Measurements from ENCODE around the gene ALPL. TPM values are rescaled to one million over a fixed set of nuclear protein-coding genes. Genes with fewer than 3 reads are reported as not detected.

Gene ALPL
- polyA plus RNA-seq, 1 donor, result 3.1 TPM

DNA sequence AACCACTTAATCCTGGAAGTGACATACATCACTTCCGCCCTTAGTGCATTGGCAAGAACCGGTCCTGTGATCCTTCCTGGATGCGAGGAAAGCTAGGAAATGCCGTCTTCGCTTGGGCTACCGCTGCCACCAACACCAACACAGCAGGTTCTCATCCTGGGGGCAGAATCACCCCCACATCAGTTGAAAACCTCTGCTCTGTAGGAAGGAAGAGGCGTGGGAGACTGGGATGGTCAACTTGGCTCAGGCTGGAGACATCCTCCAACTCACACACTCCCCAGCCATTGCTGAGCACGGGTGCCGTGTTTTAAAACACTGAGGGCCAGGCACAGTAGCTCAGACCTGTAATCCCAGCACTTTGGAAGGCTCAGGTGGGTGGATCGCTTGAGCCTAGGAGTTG, 74.9 kb downstream of the ALPL start:
- DNase-seq, result no peak

DNA sequence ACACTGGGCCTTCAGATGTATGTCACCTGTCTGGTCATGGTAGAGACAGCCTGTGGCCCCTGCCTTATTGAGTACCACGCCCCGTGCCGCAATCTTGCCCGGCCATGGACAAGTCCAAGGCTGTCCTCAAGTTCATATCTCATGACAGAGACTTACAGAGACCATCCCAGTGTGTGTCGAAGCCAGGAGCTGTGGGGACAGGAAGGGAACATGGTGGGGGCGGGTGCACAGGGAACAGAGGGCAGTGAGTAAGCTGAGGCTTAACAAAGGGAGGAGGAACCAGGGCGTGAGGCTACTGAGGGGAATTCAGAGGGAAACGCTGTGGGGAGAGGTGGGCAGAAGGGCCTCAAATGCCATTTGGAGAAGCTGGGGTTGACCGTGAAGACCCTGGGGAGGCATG, 75.8 kb downstream of the ALPL start:
- no peak for DNase-seq

DNA sequence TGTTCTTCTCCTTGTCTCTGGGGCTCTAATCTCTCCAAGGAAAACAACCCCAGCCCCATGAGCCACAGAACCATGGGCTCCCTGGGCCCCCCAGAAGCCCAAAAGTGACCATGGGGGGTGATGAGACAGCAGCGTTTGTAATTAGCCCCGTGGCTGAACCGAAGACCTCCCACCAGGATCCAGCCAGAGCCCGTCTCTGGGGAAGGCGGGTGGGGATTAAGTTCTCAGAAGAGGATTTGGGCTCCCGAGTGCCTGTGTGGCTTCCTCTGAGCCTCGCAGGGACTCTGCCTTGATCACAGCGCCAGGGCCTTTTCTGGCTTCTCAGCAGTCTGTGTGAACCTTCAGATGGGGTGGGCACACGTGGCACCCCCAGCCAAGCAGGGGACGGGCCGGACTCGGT, 77.0 kb downstream of the ALPL start:
- DNase-seq, result no peak

DNA sequence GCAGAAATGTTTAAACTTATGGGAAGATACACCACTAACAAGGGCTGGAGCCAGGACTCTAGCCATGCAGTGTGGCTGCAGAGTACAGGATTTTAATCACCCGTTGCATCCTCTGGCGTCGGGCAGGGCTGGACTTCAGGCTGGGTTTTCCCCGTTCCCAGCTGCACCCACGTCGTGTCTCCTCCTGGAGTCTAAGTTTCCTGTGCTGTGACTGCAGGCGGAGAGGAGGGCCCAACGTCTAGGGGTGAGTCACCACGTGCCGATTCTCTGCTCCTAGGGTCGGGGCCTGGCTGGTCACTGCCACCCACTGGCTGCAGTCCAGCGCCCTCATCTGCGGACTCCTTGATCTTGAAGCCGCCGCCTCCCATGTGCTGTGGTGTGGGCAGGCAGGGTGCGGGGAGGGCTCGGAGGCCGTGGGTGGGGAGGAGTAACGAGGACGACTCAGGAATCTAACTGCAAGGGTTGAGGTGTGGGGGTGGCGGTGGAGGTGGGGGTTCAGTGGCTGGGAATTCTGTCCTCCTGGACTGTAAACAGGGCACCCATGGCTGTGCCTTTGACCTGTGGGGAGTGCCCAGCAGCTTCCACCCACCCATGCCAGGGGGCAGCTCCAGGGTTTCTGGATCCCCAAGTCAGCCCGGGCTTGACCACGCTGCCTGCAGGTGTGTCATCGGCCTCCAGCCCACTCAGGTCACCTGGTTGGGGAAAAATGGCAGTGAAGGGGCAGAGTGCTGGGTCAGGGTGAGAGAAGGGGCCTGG, 77.8 kb downstream of the ALPL start:
- peak; percentile 47 for DNase-seq

DNA sequence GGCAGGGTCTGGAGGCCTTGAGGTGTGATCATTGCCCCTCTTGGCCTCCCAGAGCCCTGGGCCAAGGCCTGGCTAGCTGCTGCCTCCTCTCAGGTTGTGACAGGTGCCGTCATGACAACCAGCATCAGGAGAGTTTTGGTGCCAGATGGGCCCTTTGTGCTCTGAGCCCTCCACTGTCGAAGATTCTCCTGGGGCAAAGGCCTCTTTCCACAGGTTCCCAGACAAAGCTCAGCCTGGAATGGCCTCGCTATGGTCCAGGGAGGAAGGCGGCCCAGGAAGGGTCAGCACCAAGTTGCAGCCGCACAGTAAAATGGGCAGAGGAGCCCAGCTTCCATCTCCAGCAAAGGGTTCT, 78.4 kb downstream of the ALPL start:
- DNase-seq, result no peak

DNA sequence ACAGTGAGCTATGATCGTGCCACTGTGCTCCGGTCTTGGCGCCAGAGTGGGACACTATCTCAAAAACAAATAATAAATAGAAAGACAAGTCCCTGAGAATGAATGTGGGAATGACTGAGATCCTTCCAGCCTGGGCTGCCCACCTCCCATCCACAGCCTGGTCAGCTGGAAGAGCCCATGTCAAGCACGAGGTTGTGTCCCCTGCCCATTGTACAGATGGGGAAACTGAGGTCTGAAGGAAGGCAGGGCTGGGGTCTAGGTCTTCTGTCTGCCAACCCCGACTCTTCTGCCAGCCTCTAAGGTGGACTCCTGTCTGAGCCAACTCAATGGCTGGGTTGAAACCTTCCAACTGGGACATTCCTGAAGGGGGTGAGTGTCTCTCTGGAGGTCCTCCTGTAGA, 80.4 kb downstream of the ALPL start:
- DNase-seq, result no peak

DNA sequence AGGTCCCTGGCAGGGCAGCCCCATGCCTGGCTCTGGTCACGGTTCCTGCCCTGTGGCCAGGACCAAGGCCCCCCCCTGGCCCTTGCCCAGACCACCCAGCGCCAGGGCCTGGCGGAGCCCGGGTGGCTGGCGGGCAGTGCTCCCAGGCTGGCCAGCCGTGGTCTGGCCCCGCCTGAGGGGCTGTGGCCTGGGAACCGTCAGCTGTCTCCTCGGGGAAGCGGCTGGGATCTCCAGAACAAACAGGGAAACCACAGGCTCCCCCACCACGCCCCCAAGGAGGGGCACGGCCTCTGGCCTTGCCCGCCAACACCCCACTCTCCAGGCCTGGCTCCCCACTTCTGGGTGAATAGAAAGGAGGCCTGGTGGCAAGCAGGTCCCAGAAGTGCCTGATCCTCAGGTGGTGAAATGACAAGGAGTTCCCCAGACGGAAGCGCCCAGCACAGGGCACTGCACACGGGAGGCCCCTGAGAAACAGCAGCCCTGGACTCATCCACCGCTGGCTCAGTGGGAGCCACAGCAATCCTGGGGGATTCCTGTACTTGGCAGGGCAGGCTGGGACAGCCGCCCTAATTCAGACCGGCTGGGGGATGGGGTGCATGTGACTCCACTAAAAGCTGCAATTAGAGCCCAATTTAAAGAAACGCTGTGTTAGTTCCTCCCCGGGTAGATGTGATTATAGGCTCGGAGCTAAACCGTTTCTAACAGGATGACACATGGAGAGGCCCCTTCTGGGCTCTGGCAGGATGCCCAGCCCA, 81.1 kb downstream of the ALPL start:
- no peak for DNase-seq

DNA sequence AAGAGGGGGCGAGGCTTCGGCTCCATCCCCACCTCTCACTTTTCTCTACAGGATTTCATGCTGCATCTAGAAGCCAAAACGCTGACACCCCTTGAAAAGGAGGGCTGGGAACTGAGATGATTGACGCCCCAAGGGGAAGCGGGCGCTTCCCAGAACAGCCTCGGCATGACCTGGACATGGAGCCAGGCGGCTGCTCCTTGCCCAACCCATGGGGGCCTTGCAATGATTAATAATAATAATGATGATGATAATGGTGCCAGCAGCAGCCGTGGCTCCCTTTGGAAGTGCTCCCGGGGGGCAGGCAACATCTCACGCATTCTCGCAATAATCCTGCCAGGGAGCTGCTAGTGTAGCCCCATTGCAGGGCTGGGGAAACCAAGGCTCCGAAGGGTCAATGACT, 81.7 kb downstream of the ALPL start:
- no peak for DNase-seq

DNA sequence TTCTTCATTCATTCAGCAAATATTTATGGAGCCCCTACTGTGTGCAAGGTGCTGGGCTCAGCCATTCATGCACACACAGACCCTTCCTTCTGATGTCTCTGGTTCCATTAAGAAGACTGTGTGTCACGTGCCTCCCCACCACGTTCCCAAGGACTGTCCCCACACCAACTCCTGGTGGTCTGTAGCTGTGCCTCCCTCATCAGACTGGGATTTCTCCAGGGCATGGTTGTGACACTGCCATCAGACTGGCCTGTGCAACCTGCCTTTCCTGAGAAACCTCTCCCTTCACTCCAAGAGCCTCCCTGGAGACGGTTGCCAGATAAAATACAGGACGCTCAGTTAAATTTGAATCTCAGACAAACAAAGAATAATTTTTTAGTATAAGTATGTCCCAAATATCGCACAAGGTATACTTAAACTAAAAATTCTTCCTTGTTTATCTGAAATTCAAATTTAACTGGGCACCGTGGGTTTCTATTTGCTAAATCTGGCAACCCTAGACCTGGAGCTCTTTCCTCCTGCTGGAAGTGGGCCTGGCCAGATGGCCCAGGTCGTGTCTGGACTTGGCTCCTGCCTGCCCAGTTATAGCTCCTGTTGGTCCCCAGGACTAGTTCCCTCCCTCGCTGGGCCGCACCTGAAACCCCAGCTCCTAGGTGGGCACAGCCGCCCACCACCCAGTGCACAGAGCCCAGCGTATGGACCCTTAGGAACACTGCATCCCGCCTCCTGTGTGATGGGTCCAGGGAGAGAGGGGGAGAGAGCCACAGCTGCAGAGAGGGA, 83.1 kb downstream of the ALPL start:
- DNase-seq, result no peak

DNA sequence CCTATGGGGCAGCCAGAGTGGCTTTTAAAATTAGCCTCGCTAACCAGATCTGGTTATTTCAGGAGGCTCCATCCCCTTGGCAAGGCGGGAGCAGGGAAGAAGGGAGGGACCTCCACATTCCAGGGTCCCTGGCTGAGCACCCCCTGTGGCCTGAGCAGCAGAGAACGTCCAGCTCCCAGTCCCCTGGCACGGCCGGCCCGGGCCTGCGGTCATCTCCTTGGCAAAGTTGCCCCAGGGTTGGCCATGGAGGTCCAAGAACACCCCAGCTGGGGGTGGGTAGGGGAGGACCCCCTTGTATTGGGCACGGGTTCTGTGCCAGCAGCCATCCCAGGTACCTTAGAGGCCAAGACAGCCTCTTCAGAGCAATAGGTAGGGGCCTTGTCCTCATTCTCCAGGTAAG, 84.0 kb downstream of the ALPL start:
- no peak for DNase-seq

DNA sequence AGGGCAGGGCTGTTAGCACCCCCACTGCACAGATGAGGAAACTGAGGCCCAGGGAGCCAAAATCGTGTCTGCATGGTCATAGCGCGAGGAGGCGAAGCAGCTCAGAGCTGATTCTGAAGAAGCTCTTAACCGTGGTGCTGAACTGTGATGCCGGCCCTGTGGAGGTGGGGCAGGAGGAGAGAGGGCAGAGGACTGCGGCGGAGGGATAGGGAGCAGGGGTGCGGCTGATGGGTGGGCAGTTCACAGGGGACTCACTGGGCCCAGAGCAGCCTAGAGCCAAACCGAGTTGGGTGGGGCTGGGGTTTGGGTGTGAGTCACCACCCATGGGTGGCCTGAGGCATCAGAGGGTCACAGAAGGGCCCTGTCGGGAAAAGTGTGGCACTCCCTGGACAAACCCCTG, 85.3 kb downstream of the ALPL start:
- DNase-seq, result no peak

DNA sequence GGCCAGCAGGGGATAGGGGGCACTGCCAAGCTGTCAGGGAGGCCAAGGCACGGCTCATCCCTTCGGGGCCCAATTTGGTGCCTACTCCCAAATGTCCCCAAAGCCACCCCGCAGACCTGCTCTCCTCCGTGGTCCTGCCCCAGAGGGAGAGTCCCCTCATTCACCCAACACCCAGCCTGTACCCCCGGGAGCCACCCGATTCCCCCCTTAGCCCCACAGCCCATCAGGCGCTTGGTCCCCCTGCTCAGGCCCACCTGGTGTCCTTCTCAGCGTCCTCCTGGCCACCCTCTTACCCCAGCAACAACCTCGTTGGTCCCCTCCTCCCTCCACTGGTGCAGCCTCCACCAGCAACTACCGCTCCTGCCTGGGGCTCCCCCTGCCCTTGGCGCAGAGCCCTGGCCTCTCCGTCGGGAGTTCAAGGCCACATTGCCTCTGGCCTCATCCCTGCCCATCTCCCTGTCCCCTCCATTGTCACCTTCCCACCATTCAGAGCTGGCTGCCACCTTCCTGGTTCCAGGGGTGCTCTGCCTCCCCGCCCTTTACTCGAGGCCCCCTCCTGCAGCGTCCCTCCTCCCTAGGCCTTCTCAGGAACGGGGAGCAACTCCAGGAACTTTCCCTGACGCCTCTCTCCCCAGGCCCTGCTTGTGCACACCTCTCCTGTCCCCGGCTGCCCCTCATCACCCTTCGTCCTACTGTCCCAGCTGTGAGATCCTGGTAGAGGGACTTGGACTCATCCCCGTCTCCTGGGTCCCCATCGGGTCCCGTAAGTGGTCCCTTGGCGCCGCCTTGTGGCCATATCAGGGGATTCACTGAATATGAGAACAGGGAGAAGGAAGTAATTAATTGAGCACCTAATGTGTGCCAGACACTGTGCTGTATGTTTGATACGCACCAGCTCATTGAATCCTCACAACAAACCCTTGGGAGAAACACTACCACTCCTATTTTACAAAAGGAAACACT, 86.0 kb downstream of the ALPL start:
- no peak for DNase-seq

DNA sequence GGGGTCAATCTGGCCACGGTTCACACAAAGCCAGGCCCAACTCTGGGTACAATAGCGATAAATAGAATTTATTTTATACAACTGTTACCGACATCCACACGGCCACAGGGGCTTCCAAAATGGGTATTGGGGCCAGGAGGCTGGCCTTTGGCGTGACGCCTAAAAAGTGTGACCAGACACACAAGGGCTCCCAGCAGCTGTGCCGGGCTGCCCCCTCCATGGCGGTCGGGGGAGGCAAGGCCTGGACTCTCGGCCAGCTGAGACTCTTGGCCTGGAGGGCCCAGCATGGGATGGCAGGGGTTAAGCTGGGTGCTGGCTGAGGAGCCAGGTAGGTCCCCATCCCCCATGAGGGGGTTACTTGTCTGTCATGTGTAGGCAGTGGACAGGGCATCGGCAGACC, 87.0 kb downstream of the ALPL start:
- DNase-seq, result no peak

DNA sequence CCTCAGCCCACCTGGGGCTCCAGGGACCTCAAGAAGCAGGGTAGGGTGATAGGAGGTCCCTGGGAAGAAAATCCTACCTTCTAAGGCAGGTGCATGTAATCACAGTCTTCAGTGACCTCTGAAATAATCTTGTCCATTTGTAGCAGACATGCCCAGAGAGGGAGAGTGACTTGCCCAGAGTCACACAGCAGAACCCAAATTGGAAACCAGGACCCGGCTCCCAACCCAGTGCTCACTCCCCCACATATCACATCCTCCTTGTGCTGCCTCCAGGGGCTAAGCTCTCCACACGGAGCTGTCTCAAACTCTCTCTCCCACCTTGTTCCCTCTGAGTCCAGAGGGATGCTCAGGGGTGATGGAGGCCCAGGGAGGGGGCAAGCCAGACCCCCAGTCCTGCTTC, 87.4 kb downstream of the ALPL start:
- DNase-seq, result no peak

DNA sequence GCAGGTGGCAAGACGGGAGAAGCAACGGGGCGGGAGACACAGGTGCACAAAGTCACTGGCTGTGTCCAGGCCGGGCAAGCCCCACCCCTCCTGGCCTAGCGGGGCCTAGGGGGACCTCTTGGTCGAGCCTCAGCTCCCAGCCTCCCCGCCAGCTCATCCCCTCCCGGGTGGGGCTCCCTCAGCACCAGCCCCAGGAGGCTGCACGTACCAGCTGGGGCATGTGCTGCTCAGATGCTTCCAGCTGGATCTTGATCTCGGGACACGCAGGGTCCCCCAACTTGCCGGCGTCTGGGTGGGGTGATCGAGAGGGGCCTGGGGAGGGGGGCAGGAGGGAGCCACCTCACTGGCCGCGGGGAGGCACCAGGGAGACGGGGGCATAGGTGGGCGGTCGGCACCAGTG, 88.5 kb downstream of the ALPL start:
- DNase-seq, result no peak

DNA sequence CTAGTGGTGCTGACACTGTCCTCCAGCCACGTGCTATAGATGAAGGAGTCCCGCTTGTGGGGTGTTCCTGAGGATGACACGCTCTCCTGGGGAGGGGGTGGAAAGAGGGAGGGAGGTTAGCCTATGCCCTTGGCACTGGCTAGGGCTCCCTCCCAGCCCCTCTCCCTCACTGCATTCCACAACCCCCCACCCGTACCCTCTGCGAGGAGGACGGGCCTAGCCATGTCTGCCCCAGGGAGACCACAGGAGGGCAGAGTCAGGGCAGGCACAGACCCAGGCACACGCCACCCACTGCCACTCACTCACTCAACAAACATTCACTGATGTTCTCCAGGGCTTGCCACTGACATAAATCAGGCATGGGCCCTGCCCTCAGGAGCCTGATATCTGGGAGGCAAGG, 89.2 kb downstream of the ALPL start:
- no peak for DNase-seq

DNA sequence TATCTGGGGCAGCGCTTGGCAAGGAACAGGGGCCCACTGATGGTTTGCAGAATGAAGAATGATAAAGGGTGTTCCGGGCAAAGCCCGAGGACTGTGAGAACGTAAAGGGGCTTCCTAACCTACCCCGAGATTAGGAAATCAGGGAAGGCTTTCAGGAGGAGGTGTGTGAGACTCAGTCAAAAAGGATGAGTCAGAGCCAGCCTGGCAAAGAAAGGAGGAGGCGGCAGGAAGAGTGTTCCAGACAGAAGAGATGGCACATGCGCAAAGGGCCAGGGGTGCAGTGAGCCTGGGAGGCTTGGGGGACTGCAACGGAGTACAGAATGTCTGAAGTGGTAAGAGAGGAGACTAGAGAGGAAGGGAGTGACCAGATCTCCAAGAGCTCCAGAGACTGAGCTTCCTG, 89.7 kb downstream of the ALPL start:
- DNase-seq, result no peak

DNA sequence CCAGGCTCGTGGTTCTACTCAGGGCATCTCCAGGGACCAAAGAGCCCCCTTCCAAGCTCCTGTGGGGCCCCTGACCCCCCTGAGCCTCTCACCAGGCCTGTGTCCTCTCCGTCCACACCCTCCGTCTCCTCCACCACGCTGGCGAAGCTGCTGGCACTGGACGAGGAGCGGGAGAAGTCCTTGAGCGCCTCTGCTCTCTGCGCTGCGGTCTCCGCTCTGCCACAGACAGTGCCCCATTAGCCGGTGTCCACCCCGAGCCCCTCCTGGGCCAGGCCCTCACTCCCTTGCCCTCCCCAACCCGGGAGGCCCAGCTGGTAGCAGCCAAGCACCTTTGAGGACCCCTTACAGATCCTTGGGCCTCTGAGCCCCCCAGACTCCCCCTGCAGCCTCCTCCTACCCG, 90.2 kb downstream of the ALPL start:
- no peak for DNase-seq

DNA sequence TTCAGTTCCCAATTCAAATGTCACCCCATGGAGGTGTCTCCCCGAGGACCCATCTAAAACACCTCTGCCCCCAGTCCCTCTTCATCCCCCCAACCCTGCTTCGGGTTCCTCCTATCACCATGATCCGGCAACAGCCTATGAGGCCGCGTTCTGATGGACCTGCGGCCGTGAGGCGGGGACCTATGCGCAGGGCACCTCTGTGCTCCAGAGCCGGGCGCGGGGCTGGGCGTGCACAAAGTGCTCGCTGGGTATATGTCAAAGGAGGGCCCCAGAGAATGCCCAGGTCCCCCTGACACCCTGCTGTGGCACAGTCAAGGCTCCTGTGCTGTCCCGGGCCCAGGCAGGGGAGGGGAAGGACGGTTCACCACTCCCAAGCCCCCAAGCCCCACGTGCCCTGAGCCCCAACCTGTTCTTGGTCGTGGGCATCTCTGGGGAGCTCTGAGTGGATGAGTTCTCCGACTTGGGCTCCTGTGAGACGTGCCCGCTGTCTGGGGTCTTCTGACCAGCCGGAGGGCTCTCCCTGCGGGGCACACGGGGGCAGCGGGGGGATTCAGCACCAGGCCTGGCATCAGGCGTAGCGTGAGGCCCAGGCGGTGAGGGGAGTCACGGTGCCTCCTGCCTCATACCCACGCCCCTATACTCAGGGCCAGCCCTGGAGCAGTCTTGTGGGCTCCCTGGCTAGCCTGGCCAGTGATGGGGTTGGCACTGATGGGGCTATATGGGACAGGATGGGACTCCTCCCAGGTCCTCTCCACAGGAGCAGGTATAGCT, 92.2 kb downstream of the ALPL start:
- DNase-seq, result no peak

DNA sequence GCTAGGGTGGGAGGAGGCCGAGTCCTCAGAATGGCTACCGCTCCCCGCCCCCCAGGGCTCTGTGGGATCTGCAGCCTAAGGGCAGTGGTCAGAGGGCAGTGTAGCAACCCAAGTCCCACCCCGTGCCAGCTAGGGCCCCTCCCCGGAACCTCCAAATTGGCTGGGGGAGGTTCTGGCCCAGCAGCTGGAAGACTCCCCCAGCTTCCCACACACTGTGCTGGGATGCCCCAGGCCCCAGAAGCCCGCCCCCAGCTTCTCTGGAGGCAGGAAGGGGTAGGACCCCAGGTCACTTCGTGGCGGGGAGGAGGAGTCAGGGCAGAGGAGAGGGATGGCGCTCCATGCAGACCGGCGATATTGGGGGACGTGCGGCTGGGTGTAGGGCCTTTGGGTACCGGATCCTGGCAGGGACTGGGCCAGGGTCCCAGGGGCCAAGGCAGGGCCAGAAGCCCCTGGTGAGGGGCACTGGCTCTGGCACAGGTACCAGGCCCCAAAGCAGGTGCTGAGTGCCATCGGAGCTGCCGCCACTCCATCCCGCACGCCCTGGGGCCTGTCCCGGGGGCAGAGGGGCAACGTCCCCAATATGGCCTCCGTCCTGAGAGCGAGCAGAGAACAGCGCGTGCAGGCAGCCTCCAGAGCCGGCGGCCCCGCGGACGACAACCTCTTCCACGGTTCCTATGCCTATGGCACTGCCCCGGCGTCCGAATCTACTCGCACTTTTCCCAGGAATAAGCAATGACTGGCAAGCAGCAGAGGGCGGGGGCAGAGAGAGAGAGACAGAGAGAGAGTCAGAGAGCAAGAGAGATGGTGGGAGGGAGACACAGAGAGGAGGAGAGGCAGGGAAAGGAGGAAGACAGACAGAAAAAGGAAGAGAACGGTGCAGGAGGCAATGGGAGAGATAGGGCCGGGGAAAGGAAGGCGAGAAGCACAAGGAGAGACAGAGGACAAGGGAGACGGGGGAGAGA, 94.2 kb downstream of the ALPL start:
- no peak for DNase-seq

All from hindlimb muscle (tissue), 1 donor.